HCT116 (cell line): Measurements from ENCODE around the gene TAGLN.

Source experiments
- CTCF ChIP-seq, 3 experiments: fragments of 200-600 bp in 1 of 3; sonication (generic) in 1 of 3; IDR thresholded peaks in 2 of 3; conservative IDR thresholded peaks in 1 of 3; 2 replicates each; pipeline ENCODE4 v1.5.1; 2012 to 2017; ENCODE audit warnings: low read depth in 2 of 3, low read length in 2 of 3, antibody characterized with exemption in 1 of 3, borderline replicate concordance in 1 of 3, control low read depth in 1 of 3, mild to moderate bottlenecking in 1 of 3, mixed read lengths in 1 of 3, mixed run types in 1 of 3, moderate library complexity in 1 of 3; ENCODE audit not compliant: insufficient read depth in 1 of 3
- EZH2 ChIP-seq: fragments of 200-600 bp; sonication (generic); IDR thresholded peaks from 2 replicates; pipeline ENCODE4 v1.6.1; 2017; ENCODE audit warnings: antibody characterized with exemption, mixed run types
- JUND ChIP-seq: IDR thresholded peaks from 2 replicates; pipeline ENCODE4 v1.6.1; 2012
- MAX ChIP-seq: IDR thresholded peaks from 2 replicates; pipeline ENCODE4 v1.6.1; 2012
- POLR2A ChIP-seq: IDR thresholded peaks from 2 replicates; pipeline ENCODE4 v1.7.0; 2011; ENCODE audit warnings: borderline replicate concordance; ENCODE audit not compliant: insufficient read depth, insufficient read length; ENCODE audit errors: extremely low read depth
- POLR2AphosphoS5 ChIP-seq: IDR thresholded peaks from 2 replicates; pipeline ENCODE4 v1.6.1; 2011; ENCODE audit warnings: mild to moderate bottlenecking, low read depth, low read length, moderate library complexity
- REST ChIP-seq: IDR thresholded peaks from 2 replicates; pipeline ENCODE4 v1.6.1; 2012; ENCODE audit warnings: low read depth
- SP1 ChIP-seq: IDR thresholded peaks from 2 replicates; pipeline ENCODE4 v1.6.1; 2012; ENCODE audit warnings: low read depth
- YY1 ChIP-seq: IDR thresholded peaks from 2 replicates; pipeline ENCODE4 v1.6.1; 2011; ENCODE audit warnings: low read length, low read depth, moderate library complexity, mild to moderate bottlenecking; ENCODE audit not compliant: insufficient replicate concordance; ENCODE audit errors: extremely low read depth

- TF ChIP-seq CTCF (IDR thresholded peaks at IDR 0.05 in 2 of 3, conservative IDR thresholded peaks at IDR 0.05 in 1 of 3; ENCODE audit: borderline replicate concordance in 1 of 3, insufficient read depth in 1 of 3, low read depth in 2 of 3, low read length in 2 of 3) (no peak), EZH2 (no peak), MAX (no peak), SP1 (no peak), POLR2AphosphoS5 (no peak), POLR2A (no peak), JUND (no peak), YY1 (no peak), REST (no peak)
Measured at GRCh38 chr11:117159892-117160291, 39.3 kb upstream of the TAGLN start.
